ENCODE results near the gene TGFBR1. TPM values are rescaled to one million over a fixed set of nuclear protein-coding genes. Genes with fewer than 3 reads are reported as not detected.
"Not testable (repeated sequence)": the region's sequence is repeated elsewhere in the genome, so short reads cannot be mapped to it uniquely, and the experiment has no call there.

The TGFBR1 gene
- total RNA-seq, 1 donor = 114 TPM

DNA sequence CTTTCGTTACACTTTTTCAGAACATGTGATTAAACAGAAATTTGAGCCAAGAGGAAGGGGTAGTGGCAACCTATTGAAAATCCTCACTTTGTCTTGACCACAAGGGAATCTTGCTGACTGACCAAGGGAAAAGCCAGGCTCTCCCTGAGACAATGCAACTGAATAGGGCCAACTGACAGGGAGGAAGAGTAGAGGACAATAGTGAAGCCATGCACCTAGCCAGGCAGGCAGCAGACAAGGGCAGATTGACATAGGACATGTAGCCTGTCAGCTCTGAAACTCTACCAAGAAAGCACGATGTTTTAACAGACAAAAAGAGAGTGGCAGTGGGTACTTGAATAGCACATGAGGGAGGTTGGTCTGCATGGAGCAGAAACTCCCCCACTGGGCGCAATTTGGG, 8.5 kb upstream of the TGFBR1 start:
- Histone ChIP-seq H3K4me1 (ENCODE audit: insufficient read depth, low read length) (no peaks in the 10 kb centered on the region), H3K79me2 (ENCODE audit: insufficient read depth, low read length) (no peaks in the 10 kb centered on the region), H3K9me3 (ENCODE audit: low read depth, low read length) (no peaks in the 10 kb centered on the region), H3K4me2 (ENCODE audit: insufficient read depth, low read length) (no peak overlapping the region), H4K20me1 (ENCODE audit: insufficient read depth, low read length) (no peaks in the 10 kb centered on the region), H3K27ac (ENCODE audit: low read depth, low read length) (no peak overlapping the region), H2AFZ (ENCODE audit: low read length) (no peak overlapping the region), H3K27me3 (ENCODE audit: insufficient read depth, low read length) (peaks cover 15% of the 10 kb centered on the region), H3K4me3 (ENCODE audit: insufficient read depth, low read length) (no peak overlapping the region), H3K36me3 (ENCODE audit: insufficient read depth, low read length) (no peaks in the 10 kb centered on the region)
- DNase-seq (ENCODE audit: insufficient read length, low spot score, missing footprints) = no peak
- TF ChIP-seq, protein P1, sequence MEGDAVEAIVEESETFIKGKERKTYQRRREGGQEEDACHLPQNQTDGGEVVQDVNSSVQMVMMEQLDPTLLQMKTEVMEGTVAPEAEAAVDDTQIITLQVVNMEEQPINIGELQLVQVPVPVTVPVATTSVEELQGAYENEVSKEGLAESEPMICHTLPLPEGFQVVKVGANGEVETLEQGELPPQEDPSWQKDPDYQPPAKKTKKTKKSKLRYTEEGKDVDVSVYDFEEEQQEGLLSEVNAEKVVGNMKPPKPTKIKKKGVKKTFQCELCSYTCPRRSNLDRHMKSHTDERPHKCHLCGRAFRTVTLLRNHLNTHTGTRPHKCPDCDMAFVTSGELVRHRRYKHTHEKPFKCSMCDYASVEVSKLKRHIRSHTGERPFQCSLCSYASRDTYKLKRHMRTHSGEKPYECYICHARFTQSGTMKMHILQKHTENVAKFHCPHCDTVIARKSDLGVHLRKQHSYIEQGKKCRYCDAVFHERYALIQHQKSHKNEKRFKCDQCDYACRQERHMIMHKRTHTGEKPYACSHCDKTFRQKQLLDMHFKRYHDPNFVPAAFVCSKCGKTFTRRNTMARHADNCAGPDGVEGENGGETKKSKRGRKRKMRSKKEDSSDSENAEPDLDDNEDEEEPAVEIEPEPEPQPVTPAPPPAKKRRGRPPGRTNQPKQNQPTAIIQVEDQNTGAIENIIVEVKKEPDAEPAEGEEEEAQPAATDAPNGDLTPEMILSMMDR (IDR thresholded peaks at IDR 0.05; ENCODE audit: extremely low read depth, low read depth, low read length) = no peak

DNA sequence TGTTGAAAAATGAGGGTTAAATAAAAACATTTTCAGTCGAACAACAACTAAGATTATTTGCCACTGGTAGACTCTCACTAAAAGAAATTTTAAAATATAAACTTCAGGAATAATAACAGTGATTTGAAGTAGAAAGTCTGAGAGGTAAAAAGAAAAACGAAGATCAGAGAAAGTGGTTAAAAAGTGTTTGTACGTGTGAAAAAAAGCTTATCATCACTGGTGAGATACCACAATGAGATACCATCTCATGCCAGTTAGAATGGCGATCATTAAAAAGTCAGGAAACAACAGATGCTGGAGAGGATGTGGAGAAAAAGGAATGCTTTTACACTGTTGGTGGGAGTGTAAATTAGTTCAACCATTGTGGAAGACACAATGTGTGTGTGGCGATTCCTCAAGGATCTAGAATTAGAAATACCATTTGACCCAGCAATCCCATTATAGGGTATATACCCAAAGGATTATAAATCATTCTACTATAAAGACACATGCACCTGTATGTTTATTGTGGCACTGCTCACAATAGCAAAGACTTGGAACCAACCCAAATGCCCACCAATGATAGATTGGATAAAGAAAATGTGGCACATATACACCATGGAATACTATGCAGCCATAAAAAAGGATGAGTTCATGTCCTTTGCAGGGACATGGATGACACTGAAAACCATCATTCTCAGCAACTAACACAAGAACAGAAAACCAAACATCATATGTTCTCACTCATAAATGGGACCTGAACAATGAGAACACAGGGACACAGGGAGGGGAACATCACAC, 4.9 kb upstream of the TGFBR1 start:
- Histone ChIP-seq H3K4me1 (ENCODE audit: insufficient read depth, low read length) (peaks cover 11% of the 10 kb centered on the region), H3K27me3 (ENCODE audit: insufficient read depth, low read length) (peaks cover 10% of the 10 kb centered on the region)
- H3K79me2 ChIP-seq (ENCODE audit: insufficient read depth, low read length); H2AFZ ChIP-seq (ENCODE audit: low read length); DNase-seq (ENCODE audit: insufficient read length, low spot score, missing footprints); H3K36me3 ChIP-seq (ENCODE audit: insufficient read depth, low read length); H3K27ac ChIP-seq (ENCODE audit: low read depth, low read length); H3K4me3 ChIP-seq (ENCODE audit: insufficient read depth, low read length); H3K9me3 ChIP-seq (ENCODE audit: low read depth, low read length); H4K20me1 ChIP-seq (ENCODE audit: insufficient read depth, low read length); H3K4me2 ChIP-seq (ENCODE audit: insufficient read depth, low read length): not testable (repeated sequence)

DNA sequence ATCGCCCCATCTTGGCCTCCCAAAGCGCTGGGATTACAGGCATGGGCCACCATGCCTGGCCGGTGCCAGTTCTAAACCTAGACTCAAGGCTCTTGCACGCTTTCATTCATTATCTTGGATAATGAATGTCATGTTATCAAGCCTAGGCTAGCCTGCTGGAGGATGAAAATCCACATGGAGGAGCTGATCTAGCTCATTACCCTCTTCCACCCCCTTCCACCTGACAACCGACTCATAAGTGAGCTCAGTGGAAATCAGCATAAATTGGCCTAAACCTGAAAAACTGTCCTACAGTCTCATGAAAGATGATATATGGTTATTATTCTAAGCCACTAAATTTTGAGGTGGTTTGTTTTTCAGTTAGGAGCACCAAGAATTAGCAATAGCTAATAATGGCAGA, 3.6 kb upstream of the TGFBR1 start:
- H3K4me3 ChIP-seq (ENCODE audit: insufficient read depth, low read length) = no peak overlapping the region
- peaks cover 13% of the 10 kb centered on the region for H3K4me1 ChIP-seq (ENCODE audit: insufficient read depth, low read length)
- no peaks in the 10 kb centered on the region for H3K9me3 ChIP-seq (ENCODE audit: low read depth, low read length)
- TF ChIP-seq, protein P1 (IDR thresholded peaks at IDR 0.05; ENCODE audit: extremely low read depth, low read depth, low read length) = no peak
- no peak overlapping the region for H3K4me2 ChIP-seq (ENCODE audit: insufficient read depth, low read length)
- peaks cover 4% of the 10 kb centered on the region for H4K20me1 ChIP-seq (ENCODE audit: insufficient read depth, low read length)
- no peak overlapping the region for H3K27ac ChIP-seq (ENCODE audit: low read depth, low read length)
- DNase-seq (ENCODE audit: insufficient read length, low spot score, missing footprints) = no peak
- H3K27me3 ChIP-seq (ENCODE audit: insufficient read depth, low read length) = no peaks in the 10 kb centered on the region
- peaks cover 7% of the 10 kb centered on the region for H3K79me2 ChIP-seq (ENCODE audit: insufficient read depth, low read length)
- no peak overlapping the region for H2AFZ ChIP-seq (ENCODE audit: low read length)
- H3K36me3 ChIP-seq (ENCODE audit: insufficient read depth, low read length) = no peaks in the 10 kb centered on the region

DNA sequence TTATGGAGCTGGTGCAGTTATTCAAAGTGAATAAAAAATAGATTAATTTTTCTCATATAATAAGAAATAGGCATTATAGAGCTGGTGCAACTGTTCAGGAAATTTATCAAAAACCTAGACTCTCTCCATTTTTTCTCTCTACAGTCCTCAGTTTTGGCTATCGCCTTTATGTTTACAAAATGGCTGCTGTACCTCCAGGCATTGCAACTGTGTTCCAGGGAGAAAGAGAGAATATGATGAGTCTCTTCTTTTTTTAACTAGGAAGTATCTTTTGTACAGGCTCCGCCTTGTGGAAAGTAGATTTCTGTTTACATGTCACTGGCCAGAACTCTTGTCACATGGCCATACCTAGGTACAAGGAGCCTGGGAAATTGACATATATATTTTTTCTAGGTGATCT, 3.1 kb upstream of the TGFBR1 start:
- Histone ChIP-seq H3K4me3 (ENCODE audit: insufficient read depth, low read length) (no peak overlapping the region), H3K79me2 (ENCODE audit: insufficient read depth, low read length) (peaks cover 13% of the 10 kb centered on the region), H4K20me1 (ENCODE audit: insufficient read depth, low read length) (peaks cover 10% of the 10 kb centered on the region), H3K36me3 (ENCODE audit: insufficient read depth, low read length) (no peaks in the 10 kb centered on the region), H3K27me3 (ENCODE audit: insufficient read depth, low read length) (no peaks in the 10 kb centered on the region), H3K9me3 (ENCODE audit: low read depth, low read length) (no peaks in the 10 kb centered on the region), H3K27ac (ENCODE audit: low read depth, low read length) (no peak overlapping the region), H3K4me2 (ENCODE audit: insufficient read depth, low read length) (no peak overlapping the region), H2AFZ (ENCODE audit: low read length) (no peak overlapping the region), H3K4me1 (ENCODE audit: insufficient read depth, low read length) (peaks cover 18% of the 10 kb centered on the region)
- no peak for DNase-seq (ENCODE audit: insufficient read length, low spot score, missing footprints)
- TF ChIP-seq, protein P1 (IDR thresholded peaks at IDR 0.05; ENCODE audit: extremely low read depth, low read depth, low read length) = no peak
